ENCODE measurements around the gene EXOC4. TPM values are rescaled to one million over a fixed set of nuclear protein-coding genes. Genes with fewer than 3 reads are reported as not detected.

EXOC4 gene
- total and polyA plus RNA-seq, 2 of the 8 experiments (the other 6 are each of a cell fraction or from before 2014, with no cell fraction given): 27.0 to 67.3 TPM

DNA sequence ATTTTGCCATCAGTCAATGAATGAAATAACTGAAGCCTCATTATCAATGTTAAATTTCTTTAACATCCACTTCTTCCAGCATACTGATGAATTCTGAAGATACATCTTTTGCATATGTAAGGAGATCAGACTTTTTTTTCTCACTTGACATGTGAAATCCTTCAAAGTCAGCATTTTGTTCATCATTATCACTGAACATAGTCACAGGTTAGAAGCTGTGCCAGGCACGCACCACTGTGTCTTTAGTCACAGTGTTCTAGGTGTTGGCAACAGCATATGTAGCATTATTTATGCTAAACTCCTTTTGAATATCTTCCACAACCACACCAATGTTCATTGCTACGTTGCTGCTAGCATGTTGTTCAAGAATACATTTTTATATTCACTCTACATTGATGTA is 450.1 kb downstream of the EXOC4 start:
- Histone ChIP-seq H3K23ac (ENCODE audit: insufficient read length) (no peak overlapping the region), H3K56ac (replicated peaks; ENCODE audit: insufficient read length, low read depth, low read length) (no peak overlapping the region), H3K79me1 (ENCODE audit: low read depth, low read length) (no peaks in the 10 kb centered on the region), H3K14ac (ENCODE audit: insufficient read length) (no peak overlapping the region), H2AFZ (ENCODE audit: low read length) (no peak overlapping the region), H3K4me3 (ENCODE audit: extremely low read depth in 1 of 4, insufficient read depth in 2 of 4, low read depth in 3 of 4, low read length in 4 of 4) (no peak overlapping the region), H3K79me2 (ENCODE audit: control insufficient read depth in 1 of 2, insufficient read depth in 2 of 2, low read length in 2 of 2) (no peaks in the 10 kb centered on the region), H3K4me2 (ENCODE audit: insufficient read depth in 1 of 2, low read depth in 2 of 2, low read length in 2 of 2) (no peak overlapping the region), H4K5ac (ENCODE audit: insufficient read length, low read depth, low read length) (no peak overlapping the region), H3K4ac (replicated peaks; ENCODE audit: insufficient read length, low read depth, low read length) (no peak overlapping the region), H3K9ac (replicated peaks in 1 of 4; ENCODE audit: extremely low read depth in 1 of 4, low read depth in 3 of 4, low read length in 3 of 4) (no peak overlapping the region), H3K9me3 (ENCODE audit: insufficient read depth in 2 of 2, low read depth in 1 of 2, low read length in 1 of 2) (no peaks in the 10 kb centered on the region), H3K4me1 (replicated peaks in 1 of 4; ENCODE audit: control insufficient read depth in 3 of 4, insufficient read depth in 4 of 4, low read length in 3 of 4) (no peaks in the 10 kb centered on the region), H3K27ac (ENCODE audit: low read depth, low read length) (no peak overlapping the region), H2BK12ac (ENCODE audit: low read depth, low read length) (no peak overlapping the region), H4K91ac (replicated peaks; ENCODE audit: insufficient read length, low read length) (no peak overlapping the region), H3K27me3 (replicated peaks in 1 of 4; ENCODE audit: control insufficient read depth in 3 of 4, extremely low read depth in 1 of 4, insufficient read depth in 3 of 4, low read length in 3 of 4) (no peaks in the 10 kb centered on the region), H2AK5ac (ENCODE audit: low read depth, low read length) (no peak overlapping the region), H2BK15ac (ENCODE audit: low read length) (no peak overlapping the region), H2BK20ac (ENCODE audit: low read length) (no peak overlapping the region), H4K8ac (ENCODE audit: extremely low read depth, insufficient read depth, low read length) (no peak overlapping the region), H2BK5ac (ENCODE audit: low read depth, low read length) (no peak overlapping the region), H2BK120ac (replicated peaks; ENCODE audit: low read depth, low read length) (no peak overlapping the region), H3K36me3 (ENCODE audit: control insufficient read depth in 2 of 4, insufficient read depth in 4 of 4, low read length in 3 of 4) (no peaks in the 10 kb centered on the region), H3K18ac (ENCODE audit: extremely low read depth, low read length) (no peak overlapping the region), H4K20me1 (replicated peaks in 1 of 2; ENCODE audit: control insufficient read depth in 1 of 2, insufficient read depth in 2 of 2, low read length in 2 of 2) (no peaks in the 10 kb centered on the region), H3K23me2 (ENCODE audit: low read depth, low read length) (no peaks in the 10 kb centered on the region)
- CTCF ChIA-PET (ENCODE audit: partially characterized antibody): no interaction called here
- FAIRE-seq (no peak), DNase-seq (ENCODE audit: low read depth in 1 of 2, low spot score in 2 of 2) (no peak)
- WGBS, 2 experiments (ENCODE audit: extremely low coverage in 1 of 2, insufficient coverage in 1 of 2, insufficient read length in 1 of 2, insufficient replicate concordance in 2 of 2, low coverage in 1 of 2, low lambda C conversion rate in 2 of 2, missing lambda C conversion rate in 1 of 2): 55% methylated on average over 2 of the region's 2 CpGs; no CpG with 5 or more reads in 1 of the 2 experiments
- POLR2A ChIA-PET (ENCODE audit: partially characterized antibody): no interaction called here
- TF ChIP-seq RAD21 (IDR thresholded peaks at IDR 0.05 in 1 of 2, conservative IDR thresholded peaks at IDR 0.05 in 1 of 2; ENCODE audit: low read depth in 2 of 2, low read length in 2 of 2) (no peak), BACH1 (IDR thresholded peaks at IDR 0.05; ENCODE audit: low read length) (no peak), RXRA (IDR thresholded peaks at IDR 0.05; ENCODE audit: insufficient read depth, low read depth, low read length) (no peak), TBP (IDR thresholded peaks at IDR 0.05; ENCODE audit: low read depth, low read length) (no peak)
